NCI-H446 (cell line): ENCODE data around the gene GLMP.

Experiments used
- DNase-seq, 2 experiments: peaks; one replicate each; lab custom pipeline; 2025; lab: John Stamatoyannopoulos, UW

The GLMP gene

DNA sequence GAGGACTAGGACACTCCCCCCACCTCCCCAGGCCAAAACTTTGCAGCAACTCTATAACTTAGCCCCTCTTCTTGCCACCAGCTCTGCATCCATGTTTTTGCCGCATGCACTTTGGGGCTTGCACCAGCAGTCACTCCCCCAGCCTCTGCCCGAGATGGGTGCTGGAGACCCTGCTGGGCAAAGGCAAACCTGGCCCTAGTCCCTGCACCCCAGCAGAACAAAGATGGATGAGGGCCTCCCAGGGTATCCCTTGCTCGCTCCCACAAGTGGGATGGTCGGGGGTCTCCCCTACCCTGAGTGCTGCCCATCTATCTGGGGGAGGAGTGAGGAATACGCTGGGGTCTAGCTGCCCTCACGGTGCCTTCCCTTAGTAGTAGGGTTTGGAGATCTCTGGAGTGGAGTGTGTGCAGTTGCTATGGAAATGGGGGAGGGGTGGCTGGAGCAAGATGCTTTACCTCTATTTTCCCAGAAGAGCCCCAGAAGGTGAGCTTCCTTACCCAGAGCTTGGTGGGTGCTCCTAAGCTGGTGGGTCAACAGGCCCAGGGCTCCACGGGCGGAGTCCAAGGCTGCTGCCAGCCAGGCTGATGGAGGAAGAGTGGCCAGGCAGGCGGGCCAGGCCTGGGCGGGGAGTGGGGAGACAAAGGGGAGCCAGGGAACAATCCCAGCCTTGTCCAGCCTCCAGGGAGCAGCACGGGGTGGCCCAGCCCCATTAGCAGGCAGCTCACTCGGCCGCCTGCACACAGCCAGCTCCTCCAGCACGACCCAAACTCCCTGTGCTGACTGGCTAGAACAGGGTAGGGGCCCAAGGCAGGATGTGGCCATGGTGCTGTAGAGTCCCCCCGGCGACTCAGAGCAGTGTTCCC, 47.8 kb downstream of the GLMP start, which contains the start of gene PAQR6:
PAQR6 (minus strand) TSS at position 597 of the 863 bp plus-strand sequence. CDS start 1,325 bp downstream, outside the sequence.
- no peak for DNase-seq

DNA sequence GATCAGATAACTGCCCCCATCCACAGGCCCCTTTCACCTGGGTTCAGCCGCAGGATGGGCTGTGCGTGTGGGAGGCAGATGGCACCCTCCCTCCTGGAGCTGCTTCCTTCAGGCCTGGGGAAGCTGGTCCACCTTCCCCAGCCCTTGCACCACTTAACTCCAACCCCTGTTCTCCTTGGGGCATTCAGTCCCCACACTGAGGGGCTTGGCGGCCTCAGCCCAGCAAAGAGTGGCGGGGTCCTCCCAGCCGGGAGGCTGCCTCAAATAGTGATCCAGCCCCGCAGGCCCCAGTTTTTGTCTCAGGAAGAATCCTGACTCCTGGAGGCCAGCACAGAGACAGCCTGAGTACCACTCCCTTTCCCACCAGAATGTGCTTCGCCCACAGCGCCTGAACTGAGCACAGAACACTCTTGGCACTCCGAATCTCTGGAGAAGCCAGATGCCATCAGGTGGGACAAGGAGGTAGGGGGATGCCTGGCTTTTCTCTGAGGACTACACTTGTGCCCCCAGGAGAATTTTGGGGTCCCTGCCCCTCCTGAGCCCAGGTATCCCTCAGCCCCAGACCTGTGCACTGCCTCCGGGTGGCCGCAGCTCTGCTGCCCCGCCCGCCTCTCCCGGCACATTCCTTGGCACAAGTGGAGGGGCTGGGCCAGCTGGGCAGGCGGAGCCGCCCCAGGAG, 48.6 kb downstream of the GLMP start:
- no peak for DNase-seq

DNA sequence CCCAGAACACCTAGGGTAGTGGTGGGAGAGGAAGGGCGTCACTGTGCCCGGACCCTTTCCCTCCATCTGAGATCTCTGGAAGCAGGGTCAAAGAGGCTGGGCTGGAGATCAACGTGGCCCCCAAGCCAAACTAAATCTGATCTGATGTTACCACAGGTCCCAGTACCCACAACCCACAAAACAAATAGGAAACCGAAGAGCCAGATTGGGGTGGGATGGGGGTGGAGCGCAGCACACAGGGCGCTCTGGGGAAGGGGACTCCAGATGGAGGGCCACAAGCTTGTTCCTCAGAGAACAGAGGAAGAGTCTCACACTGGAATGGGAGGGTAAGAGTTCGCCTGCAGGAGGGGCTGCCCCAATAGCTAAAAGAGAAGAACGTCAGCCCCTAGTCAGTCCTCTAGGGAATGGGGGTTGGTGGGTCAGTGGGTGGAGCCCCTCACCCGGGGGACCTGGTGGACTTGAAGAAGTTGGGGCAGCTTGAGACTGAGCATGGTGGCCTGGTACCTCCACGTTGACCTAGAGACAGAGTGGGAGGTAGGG, 49.2 kb downstream of the GLMP start:
- DNase-seq: no peak

DNA sequence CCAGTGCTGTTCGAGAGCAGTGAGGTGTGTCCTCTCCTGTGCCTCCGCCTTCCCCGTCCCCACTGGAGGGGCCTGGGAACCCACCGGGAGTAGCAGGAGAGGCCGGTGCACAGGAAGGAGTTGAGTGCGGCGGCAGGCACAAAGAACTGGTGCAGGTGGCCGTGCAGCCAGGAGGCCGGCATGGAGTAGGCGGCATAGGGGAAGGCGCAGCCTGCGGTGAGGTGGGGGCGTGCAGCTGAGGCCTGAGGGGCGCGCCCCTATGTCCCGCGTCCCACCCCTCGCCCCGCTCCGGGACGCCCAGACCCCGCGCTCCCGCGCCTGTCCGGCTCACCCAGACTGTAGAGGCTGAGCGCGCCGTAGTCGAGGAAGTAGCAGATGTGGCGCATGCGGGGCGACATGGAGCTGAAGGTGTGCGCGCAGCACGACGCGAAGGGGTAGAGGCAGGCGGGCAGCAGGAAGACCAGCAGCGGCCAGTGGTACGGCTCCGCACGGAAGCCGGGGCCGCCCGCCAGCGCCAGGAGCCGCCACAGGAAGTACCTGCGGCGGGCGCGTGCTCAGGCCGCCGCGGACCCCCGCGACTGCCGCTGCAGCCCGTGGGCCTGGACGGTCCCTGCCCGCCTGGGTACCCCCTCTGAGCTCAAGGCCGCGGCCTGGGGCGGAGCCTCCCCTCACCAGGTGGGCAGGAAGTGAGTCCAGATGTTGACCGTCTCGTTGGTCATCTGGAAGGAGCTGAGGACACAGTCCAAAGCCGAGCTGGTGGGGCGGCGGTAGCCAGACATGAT, 49.8 kb downstream of the GLMP start:
- DNase-seq: no peak

DNA sequence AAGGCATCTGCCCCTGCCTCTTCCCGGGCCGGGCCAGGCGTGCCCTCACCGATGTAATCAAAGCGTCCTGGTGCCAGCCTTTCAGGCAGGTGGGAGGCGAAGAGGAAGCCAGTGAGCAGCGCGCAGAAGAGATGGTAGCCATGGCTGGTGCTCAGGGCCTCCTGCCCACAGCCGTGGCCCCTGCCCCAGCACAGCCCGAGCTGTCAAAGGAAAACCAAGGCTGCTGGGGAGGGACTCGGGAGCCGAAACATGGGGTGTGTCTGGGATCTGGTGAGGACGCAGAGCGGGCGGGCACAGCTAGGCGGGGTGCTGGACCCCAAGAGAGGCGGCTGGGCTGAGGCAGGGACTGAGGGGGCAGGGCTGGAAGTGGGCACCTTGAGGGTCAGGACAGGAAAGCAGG, 50.8 kb downstream of the GLMP start:
- DNase-seq: no peak

DNA sequence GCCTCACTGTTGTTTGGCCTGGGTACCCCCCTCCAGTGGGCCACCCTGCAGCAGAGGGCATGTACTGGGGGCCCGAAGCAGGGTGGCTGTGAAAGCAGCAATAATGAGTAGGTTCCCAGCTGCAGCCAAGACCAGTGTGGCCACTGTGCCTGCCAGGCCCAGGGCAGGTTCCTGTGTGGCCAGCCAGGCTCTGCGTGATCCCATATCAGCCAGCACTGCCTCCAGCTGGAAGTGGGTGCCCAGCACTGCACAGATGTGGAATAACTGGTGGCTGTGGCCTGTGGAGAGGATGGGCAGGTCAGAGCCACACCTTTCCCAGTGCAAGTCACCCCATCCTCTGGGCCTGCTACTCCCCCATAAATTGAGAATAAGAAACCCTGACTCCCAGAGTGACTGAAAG, 51.4 kb downstream of the GLMP start:
- no peak for DNase-seq

DNA sequence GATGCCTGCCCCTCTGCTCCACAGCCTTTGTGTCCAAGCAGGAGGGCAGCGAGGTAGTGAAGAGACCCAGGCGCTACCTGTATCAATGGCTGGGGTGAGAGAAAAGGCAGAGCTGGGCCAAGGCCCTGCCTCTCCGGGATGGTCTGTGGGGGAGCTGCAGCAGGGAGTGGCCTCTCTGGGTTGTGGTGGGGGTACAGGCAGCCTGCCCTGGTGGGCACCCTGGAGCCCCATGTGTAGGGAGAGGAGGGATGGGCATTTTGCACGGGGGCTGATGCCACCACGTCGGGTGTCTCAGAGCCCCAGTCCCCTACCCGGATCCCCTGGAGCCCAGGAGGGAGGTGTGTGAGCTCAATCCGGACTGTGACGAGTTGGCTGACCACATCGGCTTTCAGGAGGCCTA, 52.7 kb downstream of the GLMP start:
- DNase-seq: no peak
